Mucosa of descending colon (tissue), 3 donors: ENCODE measurements around the gene MAPK8IP3. TPM values are rescaled to one million over a fixed set of nuclear protein-coding genes. Genes with fewer than 3 reads are reported as not detected.

Experiments used
- ATAC-seq: fragments of 200-7000 bp; cut with Tn5 transposase; one replicate; pipeline ENCODE4 v1.9.1; 2020; ENCODE audit warnings: mild to moderate bottlenecking, moderate library complexity
- DNase-seq, 3 donors: peaks; one replicate each; pipeline ENCODE4 v3.0.0-alpha.2; 2020
- H3K36me3 ChIP-seq: fragments of 200-600 bp; one replicate; pipeline ENCODE4 v1.8.0; 2021; ENCODE audit warnings: low read depth, mild to moderate bottlenecking
- H3K4me1 ChIP-seq: fragments of 200-600 bp; one replicate; pipeline ENCODE4 v1.8.0; 2021; ENCODE audit warnings: low read depth, mild to moderate bottlenecking
- H3K4me3 ChIP-seq: fragments of 200-600 bp; one replicate; pipeline ENCODE4 v1.8.0; 2021; ENCODE audit warnings: mild to moderate bottlenecking
- H3K9me3 ChIP-seq: fragments of 200-600 bp; one replicate; pipeline ENCODE4 v1.8.0; 2021; ENCODE audit warnings: mild to moderate bottlenecking
- CTCF ChIP-seq: fragments of 200-600 bp; IDR thresholded peaks from one replicate; pipeline ENCODE4 v1.8.0; 2022; ENCODE audit warnings: antibody characterized with exemption, mild to moderate bottlenecking
- intact Hi-C, 2 donors: fragments of 100-400 bp; cut with DNase I in 1 of 2; cut with micrococcal nuclease in 1 of 2; formaldehyde crosslinking; loops; one replicate each; pipeline versions ENCODE4 v1.11.0 to v1.11.1; 2022; cut with DNase I, micrococcal nuclease
- total RNA-seq, 3 donors: library from RNA; stranded (reverse); fragmentation: NEBNext Ultra II Directional in 2 of 3; extraction: Animal tissue kit (Norgen Biotek cat#: 25700) in 2 of 3; gene quantifications; one replicate each; pipeline versions ENCODE4 v1.2.1 to v1.2.4, GENCODE V29; 2021 to 2023
- donor health status: DM: no; HTN: no; CAD: no; lungs with moderate emphysema.
- donor health status: DM: no; HTN: no; CAD: no.
- donor health status: DM: no; HTN: yes; CAD: no.

The MAPK8IP3 gene
- total RNA-seq, 3 donors from 2014 or later = 76.2 to 82.5 (median 79.4) TPM

GRCh38 chr16:1785846-1786170 is 79.8 kb downstream of the MAPK8IP3 start:
- Histone ChIP-seq H3K36me3 (peaks cover 4% of the 10 kb centered on the region), H3K9me3 (no peaks in the 10 kb centered on the region), H3K4me3 (no peak overlapping the region), H3K4me1 (peaks cover 17% of the 10 kb centered on the region)
- no peak for ATAC-seq
- no peak for TF ChIP-seq CTCF
- intact Hi-C loops = no loop called here
- peak in 1 of 3 donors; percentile 50 for DNase-seq

- DNase-seq = peak in 1 of 3 donors; percentile 30
- Histone ChIP-seq H3K4me1 (peaks cover 11% of the 10 kb centered on the region), H3K36me3 (peaks cover 4% of the 10 kb centered on the region), H3K9me3 (no peaks in the 10 kb centered on the region), H3K4me3 (no peak overlapping the region)
- no peak for ATAC-seq
- intact Hi-C loops = no loop called here
- TF ChIP-seq CTCF = no peak
Measured at GRCh38 chr16:1786242-1787055, 80.5 kb downstream of the MAPK8IP3 start.

GRCh38 chr16:1787056-1787321 is 81.0 kb downstream of the MAPK8IP3 start:
- TF ChIP-seq CTCF = no peak
- intact Hi-C loops = no loop called here
- no peak overlapping the region for H3K4me3 ChIP-seq
- peaks cover 4% of the 10 kb centered on the region for H3K36me3 ChIP-seq
- ATAC-seq = no peak
- no peaks in the 10 kb centered on the region for H3K9me3 ChIP-seq
- DNase-seq = peak in 1 of 3 donors; percentile 20
- peaks cover 10% of the 10 kb centered on the region for H3K4me1 ChIP-seq

- ATAC-seq = no peak
- H3K9me3 ChIP-seq = no peaks in the 10 kb centered on the region
- peak in 1 of 3 donors; percentile 22 for DNase-seq
- intact Hi-C loops = no loop called here
- H3K4me1 ChIP-seq = peaks cover 8% of the 10 kb centered on the region
- no peak for TF ChIP-seq CTCF
- H3K4me3 ChIP-seq = no peak overlapping the region
- peaks cover 2% of the 10 kb centered on the region for H3K36me3 ChIP-seq
Measured at GRCh38 chr16:1787322-1788094, 81.5 kb downstream of the MAPK8IP3 start.

- Histone ChIP-seq H3K36me3 (no peaks in the 10 kb centered on the region), H3K9me3 (no peaks in the 10 kb centered on the region), H3K4me3 (no peak overlapping the region), H3K4me1 (peaks cover 6% of the 10 kb centered on the region)
- intact Hi-C loops = no loop called here
- ATAC-seq = no peak
- TF ChIP-seq CTCF = no peak
- peak in 1 of 3 donors; percentile 23 for DNase-seq
Measured at GRCh38 chr16:1788095-1788707, 82.2 kb downstream of the MAPK8IP3 start.
